Upper lobe of left lung (tissue), 4 donors: ENCODE data around the gene PATJ.

ENCODE experiments used
- CTCF ChIP-seq, 6 experiments: fragments of 450-650 bp in 4 of 6; fragments of 200-600 bp in 2 of 6; sonication (generic) in 2 of 6; IDR thresholded peaks; one replicate each; pipeline ENCODE4 v1.5.1; 2016 to 2019; ENCODE audit warnings: antibody characterized with exemption in 6 of 6
- POLR2A ChIP-seq, 4 donors: fragments of 450-650 bp; IDR thresholded peaks; one replicate each; pipeline ENCODE4 v1.5.1; 2016 to 2017; ENCODE audit warnings: antibody characterized with exemption in 4 of 4, mild to moderate bottlenecking in 2 of 4
- POLR2AphosphoS5 ChIP-seq, 2 donors: sonication (generic); formaldehyde crosslinking; IDR thresholded peaks; one replicate each; pipeline ENCODE4 v1.5.1; 2017; ENCODE audit warnings: antibody characterized with exemption in 2 of 2

GRCh38 chr1:62034790-62035189, 292.5 kb downstream of the PATJ start:
- TF ChIP-seq POLR2AphosphoS5 (IDR thresholded peaks at IDR 0.05) (no peak), CTCF (IDR thresholded peaks at IDR 0.05) (no peak), POLR2A (IDR thresholded peaks at IDR 0.05) (no peak)
